NCI-H446 treated with DMSO at 0.1 percent for 48 hours (cell line): ENCODE measurements around the gene SERPINB3.
"Not testable (repeated sequence)": the region's sequence is repeated elsewhere in the genome, so short reads cannot be mapped to it uniquely, and the experiment has no call there.

Source experiments
- DNase-seq: peaks from one replicate; lab custom pipeline; 2025; lab: John Stamatoyannopoulos, UW

Gene SERPINB3

GRCh38 chr18:63646936-63647335, 14.8 kb downstream of the SERPINB3 start:
- no peak for DNase-seq

- not testable (repeated sequence) for DNase-seq
Measured at GRCh38 chr18:63644694-63645093, 17.0 kb downstream of the SERPINB3 start.

GRCh38 chr18:63644142-63644541, 17.6 kb downstream of the SERPINB3 start, which contains the start of gene SERPINB4:
Gene SERPINB4 (minus strand): TSS chr18:63644256. CDS start chr18:63643577, 679 bp downstream.
- DNase-seq, result not testable (repeated sequence)

- not testable (repeated sequence) for DNase-seq
Measured at GRCh38 chr18:63642668-63643356, 18.9 kb downstream of the SERPINB3 start.

GRCh38 chr18:63641157-63641680, 20.5 kb downstream of the SERPINB3 start:
- DNase-seq, result not testable (repeated sequence)

GRCh38 chr18:63637703-63638102, 24.0 kb downstream of the SERPINB3 start:
- no peak for DNase-seq

GRCh38 chr18:63627819-63628218, 33.9 kb downstream of the SERPINB3 start:
- DNase-seq, result no peak

GRCh38 chr18:63626431-63626830, 35.3 kb downstream of the SERPINB3 start:
- DNase-seq, result no peak

GRCh38 chr18:63624863-63625262, 36.8 kb downstream of the SERPINB3 start:
- no peak for DNase-seq

GRCh38 chr18:63619661-63620060, 42.0 kb downstream of the SERPINB3 start:
- DNase-seq, result no peak

GRCh38 chr18:63617915-63618234, 43.8 kb downstream of the SERPINB3 start:
- no peak for DNase-seq

- DNase-seq, result no peak
Measured at GRCh38 chr18:63617049-63617914, 44.4 kb downstream of the SERPINB3 start.

- no peak for DNase-seq
Measured at GRCh38 chr18:63613420-63613819, 48.3 kb downstream of the SERPINB3 start.

- DNase-seq, result no peak
Measured at GRCh38 chr18:63606526-63606925, 55.2 kb downstream of the SERPINB3 start.
